Measurements from ENCODE around the gene CALHM1. TPM values are rescaled to one million over a fixed set of nuclear protein-coding genes. Genes with fewer than 3 reads are reported as not detected.

CALHM1 gene
- total RNA-seq, 1 experiment from 2014 or later: not detected

GRCh38 chr10:103470761-103471653, 12.3 kb upstream of the CALHM1 start:
- intact Hi-C loops (cut with micrococcal nuclease; ENCODE audit: unreplicated experiment): no loop called here
- no peak for DNase-seq (ENCODE audit: low spot score)
- H3K36me3 ChIP-seq (ENCODE audit: insufficient read depth, low read length, poor library complexity, severe bottlenecking): no peaks in the 10 kb centered on the region
- H3K27ac ChIP-seq (ENCODE audit: low read depth, low read length, poor library complexity, severe bottlenecking): no peak overlapping the region
- ChIA-PET POLR2A (ENCODE audit: low non-redundant PET) (no interaction called here), CTCF (no interaction called here)
- no peaks in the 10 kb centered on the region for H3K27me3 ChIP-seq (replicated peaks; ENCODE audit: insufficient read depth, low read depth, low read length, poor library complexity)
- no peak for TF ChIP-seq CTCF (conservative IDR thresholded peaks at IDR 0.05; ENCODE audit: low read depth, low read length)
- H3K4me3 ChIP-seq (ENCODE audit: low read depth, low read length, poor library complexity, severe bottlenecking): no peak overlapping the region
- no peaks in the 10 kb centered on the region for H3K9me3 ChIP-seq (ENCODE audit: low read depth, low read length, poor library complexity, severe bottlenecking)
- no TSS peak for BruUV-seq (replicated peaks)
- no peaks in the 10 kb centered on the region for H3K4me1 ChIP-seq (ENCODE audit: insufficient read depth, low read length, poor library complexity, severe bottlenecking)

- H3K9me3 ChIP-seq (ENCODE audit: low read depth, low read length, poor library complexity, severe bottlenecking): no peaks in the 10 kb centered on the region
- H3K27me3 ChIP-seq (replicated peaks; ENCODE audit: insufficient read depth, low read depth, low read length, poor library complexity): no peaks in the 10 kb centered on the region
- ChIA-PET CTCF (no interaction called here), POLR2A (ENCODE audit: low non-redundant PET) (no interaction called here)
- BruUV-seq (replicated peaks): no TSS peak
- no peak overlapping the region for H3K27ac ChIP-seq (ENCODE audit: low read depth, low read length, poor library complexity, severe bottlenecking)
- DNase-seq (ENCODE audit: low spot score): no peak
- H3K4me3 ChIP-seq (ENCODE audit: low read depth, low read length, poor library complexity, severe bottlenecking): no peak overlapping the region
- TF ChIP-seq EZH2 (IDR thresholded peaks at IDR 0.05; ENCODE audit: borderline replicate concordance, low read depth, low read length, poor library complexity, severe bottlenecking): no peak
- no peaks in the 10 kb centered on the region for H3K36me3 ChIP-seq (ENCODE audit: insufficient read depth, low read length, poor library complexity, severe bottlenecking)
- intact Hi-C loops (cut with micrococcal nuclease; ENCODE audit: unreplicated experiment): no loop called here
- no peaks in the 10 kb centered on the region for H3K4me1 ChIP-seq (ENCODE audit: insufficient read depth, low read length, poor library complexity, severe bottlenecking)
Measured at GRCh38 chr10:103469201-103469600, 10.5 kb upstream of the CALHM1 start.

- CTCF ChIA-PET: no interaction called here
- no TSS peak for BruUV-seq (replicated peaks)
Measured at GRCh38 chr10:103467406-103467805, 8.7 kb upstream of the CALHM1 start.

More at GRCh38 chr10:103467406-103467805, 8.7 kb upstream of the CALHM1 start:
- Histone ChIP-seq H3K27ac (ENCODE audit: low read depth, low read length, poor library complexity, severe bottlenecking) (no peak overlapping the region), H3K27me3 (replicated peaks; ENCODE audit: insufficient read depth, low read depth, low read length, poor library complexity) (no peaks in the 10 kb centered on the region), H3K4me3 (ENCODE audit: low read depth, low read length, poor library complexity, severe bottlenecking) (no peak overlapping the region), H3K4me1 (ENCODE audit: insufficient read depth, low read length, poor library complexity, severe bottlenecking) (no peaks in the 10 kb centered on the region), H3K9me3 (ENCODE audit: low read depth, low read length, poor library complexity, severe bottlenecking) (no peaks in the 10 kb centered on the region), H3K36me3 (ENCODE audit: insufficient read depth, low read length, poor library complexity, severe bottlenecking) (no peaks in the 10 kb centered on the region)
- no peak for DNase-seq (ENCODE audit: low spot score)
- TF ChIP-seq CTCF (conservative IDR thresholded peaks at IDR 0.05; ENCODE audit: low read depth, low read length): no peak
- POLR2A ChIA-PET (ENCODE audit: low non-redundant PET): no interaction called here
- intact Hi-C loops (cut with micrococcal nuclease; ENCODE audit: unreplicated experiment): no loop called here

Measured in A673 (cell line).